AG04449 (cell line): ENCODE measurements around the gene GNG3.
A peak's percentile ranks its signal among the peaks of the same experiment; 100 is the strongest.
"Not testable (repeated sequence)": the region's sequence is repeated elsewhere in the genome, so short reads cannot be mapped to it uniquely, and the experiment has no call there.

Experiments
- CTCF ChIA-PET: fragments of 350-600 bp; formaldehyde crosslinking; extraction: SDS; loops from one replicate; lab custom pipeline; 2021; ENCODE audit warnings: antibody characterized with exemption; lab: Yijun Ruan, JAX
- POLR2A ChIA-PET: fragments of 400-600, 350-600 bp; formaldehyde crosslinking; extraction: SDS; loops from one replicate; lab custom pipeline; 2020; ENCODE audit warnings: antibody characterized with exemption, inconsistent platforms; lab: Yijun Ruan, JAX
- DNase-seq: peaks from one replicate; pipeline ENCODE4 v3.0.0-alpha.2; 2010; ENCODE audit warnings: low read depth, low spot score
- H3K4me3 ChIP-seq: 2 replicates; pipeline ENCODE4 v1.5.1; 2011; ENCODE audit warnings: low read depth, mild to moderate bottlenecking, control low read depth, low read length
- CTCF ChIP-seq: IDR thresholded peaks from one replicate; pipeline ENCODE4 v1.5.1; 2011; ENCODE audit warnings: mild to moderate bottlenecking, moderate library complexity, low read length, control low read depth, inconsistent platforms; ENCODE audit not compliant: insufficient read depth; ENCODE audit errors: missing control alignments

Gene GNG3

DNA sequence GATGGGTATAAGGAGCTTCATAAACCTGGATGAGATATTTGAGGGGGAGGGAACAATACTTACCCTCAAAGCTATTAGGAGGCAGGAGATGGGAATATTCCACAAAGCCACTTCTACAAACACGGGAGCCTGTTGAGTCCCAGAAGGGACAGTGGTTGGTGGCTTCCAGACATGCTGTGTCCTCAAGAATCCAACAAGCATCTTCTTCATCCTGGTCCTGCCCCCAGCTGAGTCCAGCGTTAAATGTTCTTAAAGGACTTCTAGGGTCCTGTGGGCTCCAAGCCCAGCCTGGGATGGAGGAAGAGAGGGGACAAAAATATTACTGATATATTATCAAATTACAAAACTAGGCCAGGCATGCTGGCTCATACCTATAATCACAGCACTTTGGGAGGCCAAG lies 40.0 kb upstream of the GNG3 start:
- CTCF ChIA-PET: interaction anchor here (0.6 to 6.1 kb wide), 8 partner anchors 10 to 272 kb away, joined by 3 to 26 read pairs (median 6); no protein-coding TSS in a partner anchor
- DNase-seq: no peak
- no peak overlapping the region for H3K4me3 ChIP-seq
- TF ChIP-seq CTCF: no peak
- POLR2A ChIA-PET: interaction anchor here (0.7 to 3.3 kb wide), 7 partner anchors 10 to 174 kb away, joined by 3 to 46 read pairs (median 5); partner anchors contain the start of genes EEF1G, GANAB, TEX54 and TUT1

GRCh38 chr11:62669420-62670161 lies 37.9 kb upstream of the GNG3 start:
- ChIA-PET CTCF (interaction anchor here (1.3 to 6.1 kb wide), 3 partner anchors 11 to 40 kb away, joined by 3 to 30 read pairs (median 26); no protein-coding TSS in a partner anchor), POLR2A (interaction anchor here (0.6 to 1.5 kb wide), 2 partner anchors 11 to 12 kb away, joined by 3 to 5 read pairs; no protein-coding TSS in a partner anchor)
- DNase-seq: no peak
- H3K4me3 ChIP-seq: no peak overlapping the region
- no peak for TF ChIP-seq CTCF

DNA sequence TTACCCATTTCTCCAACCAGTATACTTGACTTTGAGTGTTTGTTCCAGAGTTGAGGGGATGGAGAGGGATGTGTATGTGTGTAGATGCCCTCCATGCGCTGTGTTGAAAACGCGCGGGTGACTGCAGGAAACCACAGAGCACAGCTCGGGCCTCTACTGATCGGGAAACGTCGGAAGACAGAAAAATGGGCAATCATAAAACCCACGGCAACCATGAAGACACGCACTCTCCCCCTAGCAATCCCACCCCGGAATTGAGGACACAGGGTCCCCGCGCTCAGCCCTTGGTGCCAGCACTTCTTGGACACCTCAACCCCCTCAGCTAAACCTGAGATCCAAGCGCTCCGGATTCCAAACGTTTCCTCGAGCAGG lies 36.3 kb upstream of the GNG3 start:
- CTCF ChIA-PET: interaction anchor here (1.2 to 4.2 kb wide), 5 partner anchors 10 to 96 kb away, joined by 3 to 30 read pairs (median 8); partner anchors contain the start of gene LRRN4CL
- TF ChIP-seq CTCF: no peak
- POLR2A ChIA-PET: interaction anchor here (0.6 to 2.1 kb wide), 10 partner anchors 10 to 213 kb away, joined by 3 to 15 read pairs (median 5); partner anchors contain the start of genes B3GAT3, EEF1G, INTS5 and LRRN4CL
- no peak for DNase-seq
- H3K4me3 ChIP-seq: peak overlapping the region; percentile 76

- CTCF ChIA-PET: interaction anchor here (1.2 to 4.2 kb wide), 6 partner anchors 9 to 112 kb away, joined by 3 to 30 read pairs (median 6); partner anchors contain the start of gene LRRN4CL
- no peak for TF ChIP-seq CTCF
- no peak for DNase-seq
- POLR2A ChIA-PET: interaction anchor here (0.6 to 2.1 kb wide), 11 partner anchors 9 to 213 kb away, joined by 3 to 15 read pairs (median 5); partner anchors contain the start of genes B3GAT3, EEF1G, INTS5 and LRRN4CL
- peak within 1 kb of the TSS; percentile 76 for H3K4me3 ChIP-seq
These were observed 35.7 kb upstream of the GNG3 start, which contains the start of the genes LBHD1 and UQCC3 for GRCh38 chr11:62671608-62672389. LBHD1 (minus strand) TSS chr11:62672267; CDS start chr11:62670031, 2,236 bp downstream. UQCC3 (plus strand) TSS chr11:62671673; CDS start chr11:62671746, 73 bp downstream.

DNA sequence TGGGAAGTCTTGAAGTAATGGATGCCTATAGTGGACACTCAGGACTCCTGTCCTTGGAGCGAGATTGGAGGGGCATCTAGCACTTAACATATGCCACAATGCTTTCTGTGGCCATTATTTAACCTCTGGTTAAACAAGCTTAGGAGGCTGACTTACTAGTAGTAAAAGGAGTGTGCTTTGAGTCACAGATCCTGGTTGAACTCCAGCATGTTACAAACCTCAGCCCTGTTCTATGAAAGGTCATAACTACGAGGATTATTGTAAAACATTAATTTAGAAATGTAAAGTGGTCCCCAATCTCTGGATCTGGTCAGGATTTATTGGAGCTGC lies 34.3 kb upstream of the GNG3 start:
- POLR2A ChIA-PET: interaction anchor here (0.8 to 4.7 kb wide), 2 partner anchors 8 to 54 kb away, joined by 4 to 44 read pairs; partner anchors contain the start of genes C11orf98, CSKMT and HNRNPUL2
- no peak for TF ChIP-seq CTCF
- DNase-seq: no peak
- CTCF ChIA-PET: interaction anchor here (4.6 kb wide), 1 partner anchor 20 kb away, joined by 31 read pairs; no protein-coding TSS in a partner anchor
- no peak overlapping the region for H3K4me3 ChIP-seq

- ChIA-PET POLR2A (interaction anchor here (0.6 to 4.7 kb wide), 2 partner anchors 10 to 94 kb away, joined by 3 to 44 read pairs; partner anchors contain the start of genes C11orf98 and CSKMT), CTCF (interaction anchor here (0.7 to 4.6 kb wide), 3 partner anchors 14 to 114 kb away, joined by 3 to 31 read pairs (median 3); partner anchors contain the start of gene LRRN4CL)
- DNase-seq, H3K4me3 ChIP-seq: not testable (repeated sequence)
These were observed 32.1 kb upstream of the GNG3 start for GRCh38 chr11:62675415-62675814.
